Activated CD4-positive, CD25-positive, alpha-beta regulatory T cell (primary cell): Measurements from ENCODE around the gene PROC.
A peak's percentile ranks its signal among the peaks of the same experiment; 100 is the strongest.

Experiments used
- DNase-seq, 4 experiments: peaks; one replicate each; lab custom pipeline; 2025; lab: John Stamatoyannopoulos, UW

The PROC gene

DNA sequence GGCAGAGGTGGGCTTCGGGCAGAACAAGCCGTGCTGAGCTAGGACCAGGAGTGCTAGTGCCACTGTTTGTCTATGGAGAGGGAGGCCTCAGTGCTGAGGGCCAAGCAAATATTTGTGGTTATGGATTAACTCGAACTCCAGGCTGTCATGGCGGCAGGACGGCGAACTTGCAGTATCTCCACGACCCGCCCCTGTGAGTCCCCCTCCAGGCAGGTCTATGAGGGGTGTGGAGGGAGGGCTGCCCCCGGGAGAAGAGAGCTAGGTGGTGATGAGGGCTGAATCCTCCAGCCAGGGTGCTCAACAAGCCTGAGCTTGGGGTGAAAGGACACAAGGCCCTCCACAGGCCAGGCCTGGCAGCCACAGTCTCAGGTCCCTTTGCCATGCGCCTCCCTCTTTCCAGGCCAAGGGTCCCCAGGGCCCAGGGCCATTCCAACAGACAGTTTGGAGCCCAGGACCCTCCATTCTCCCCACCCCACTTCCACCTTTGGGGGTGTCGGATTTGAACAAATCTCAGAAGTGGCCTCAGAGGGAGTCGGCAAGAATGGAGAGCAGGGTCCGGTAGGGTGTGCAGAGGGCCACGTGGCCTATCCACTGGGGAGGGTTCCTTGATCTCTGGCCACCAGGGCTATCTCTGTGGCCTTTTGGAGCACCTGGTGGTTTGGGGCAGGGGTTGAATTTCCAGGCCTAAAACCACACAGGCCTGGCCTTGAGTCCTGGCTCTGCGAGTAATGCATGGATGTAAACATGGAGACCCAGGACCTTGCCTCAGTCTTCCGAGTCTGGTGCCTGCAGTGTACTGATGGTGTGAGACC, at the start of gene PROC:
Gene PROC, plus strand, starts transcription at position 128 of the 812 bp plus-strand sequence. CDS start 1,516 bp downstream, outside the sequence.
- DNase-seq = no peak

DNA sequence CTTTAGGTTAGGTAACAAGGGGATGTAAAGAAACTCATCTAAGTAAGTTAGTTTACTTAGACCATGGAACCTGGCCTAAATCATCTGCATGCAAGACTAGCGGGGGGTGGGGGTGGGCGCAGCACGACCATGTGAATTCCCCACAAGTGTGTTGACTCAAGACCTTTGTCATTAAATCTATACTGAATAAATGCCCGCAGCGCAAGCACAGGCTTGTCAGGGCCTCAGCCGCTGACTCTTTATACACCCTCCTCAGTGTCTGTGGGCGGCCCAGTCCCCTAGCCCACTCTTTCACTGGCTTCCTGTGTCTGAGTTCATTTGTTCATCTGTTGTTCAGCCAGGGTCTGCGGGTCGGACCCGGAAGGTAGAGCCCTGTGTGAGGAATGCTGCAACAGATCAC, 48.2 kb upstream of the PROC start:
- DNase-seq = no peak

DNA sequence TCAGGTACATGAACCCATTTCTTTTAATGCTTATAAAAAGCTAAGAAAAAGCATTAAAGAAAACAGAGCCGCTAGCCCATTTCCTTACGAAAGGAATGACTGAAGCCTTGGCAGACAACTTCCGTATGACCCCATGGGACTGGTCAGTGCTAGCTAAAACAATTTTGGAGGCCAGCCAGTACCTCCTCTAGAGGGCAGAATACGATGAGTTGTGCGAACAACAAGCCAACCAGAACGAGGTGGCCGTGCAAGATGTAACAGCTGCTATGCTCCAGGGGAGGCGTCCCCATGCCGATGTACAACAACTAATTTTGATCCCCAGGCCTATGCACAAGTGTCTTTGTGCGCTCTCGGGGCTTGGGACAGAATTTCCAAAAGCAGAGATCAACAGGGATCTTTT, 47.2 kb upstream of the PROC start:
- DNase-seq = no peak

DNA sequence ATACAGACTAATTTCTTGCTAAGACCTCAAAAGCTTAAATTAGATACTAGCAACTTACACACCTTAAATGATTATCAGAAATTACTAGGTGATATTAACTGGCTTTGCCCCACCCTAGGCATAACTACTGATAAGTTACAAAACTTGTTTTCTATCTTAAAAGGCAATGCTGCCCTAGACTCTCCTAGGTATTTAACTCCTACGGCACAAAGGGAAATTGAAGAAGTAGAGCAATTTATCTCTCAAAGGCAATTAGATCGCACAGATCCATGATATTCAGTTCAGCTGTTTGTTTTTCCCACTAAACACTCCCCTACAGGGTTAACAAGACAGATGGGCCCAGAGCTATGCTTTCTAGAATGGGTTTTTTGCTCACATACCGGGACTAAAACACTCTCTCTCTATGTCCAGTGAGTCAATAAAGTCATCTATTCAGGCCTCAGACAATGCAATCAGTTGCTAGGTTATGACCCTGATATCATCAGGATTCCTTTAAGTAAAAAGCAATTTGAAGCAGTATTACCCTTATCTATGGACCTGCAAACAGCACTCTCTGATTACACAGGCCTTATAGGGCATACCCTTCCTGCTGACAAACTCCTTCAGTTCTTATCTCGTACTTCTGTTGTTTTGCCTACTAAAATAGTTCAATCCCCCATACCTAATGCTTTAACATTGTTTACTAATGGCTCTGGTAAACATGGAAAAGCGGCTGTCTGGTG, 44.7 kb upstream of the PROC start:
- no peak for DNase-seq

DNA sequence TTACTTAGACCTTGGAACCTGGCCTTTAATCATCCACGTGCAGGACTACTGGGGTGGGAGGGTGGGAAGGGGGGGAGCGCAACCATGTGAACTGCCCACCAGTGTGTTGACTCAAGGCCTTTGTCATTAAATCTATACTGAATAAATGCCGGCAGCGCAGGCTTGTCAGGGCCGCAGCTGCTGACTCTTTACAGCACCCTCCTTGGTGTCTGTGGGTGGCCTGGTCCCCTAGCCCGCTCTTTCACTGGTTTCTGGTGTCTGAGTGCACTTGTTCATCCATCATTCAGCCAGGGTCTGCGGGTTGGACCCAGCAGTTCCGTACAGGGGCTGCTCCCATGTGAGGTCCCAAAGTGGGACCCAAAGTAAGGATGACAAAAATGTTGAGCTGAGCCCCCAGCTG, 42.0 kb upstream of the PROC start:
- no peak for DNase-seq

DNA sequence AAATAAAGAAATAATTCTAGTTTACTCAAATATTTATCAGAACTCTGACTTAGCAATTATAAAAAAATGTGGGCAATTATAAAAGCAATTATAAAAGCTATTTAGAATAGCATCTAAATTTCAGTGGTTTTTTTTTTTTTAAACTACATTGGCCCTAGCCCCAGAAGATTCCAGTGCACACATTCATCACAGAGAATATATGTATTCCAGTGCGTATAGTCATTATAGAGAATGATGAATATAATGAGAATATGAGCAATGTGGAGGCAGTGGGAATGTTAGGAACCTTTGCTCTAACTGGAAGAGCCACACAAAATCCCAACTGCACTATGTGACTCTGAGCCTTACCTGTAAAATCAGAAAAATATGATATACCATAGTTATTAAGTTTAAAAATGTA, 41.0 kb upstream of the PROC start:
- DNase-seq = no peak

DNA sequence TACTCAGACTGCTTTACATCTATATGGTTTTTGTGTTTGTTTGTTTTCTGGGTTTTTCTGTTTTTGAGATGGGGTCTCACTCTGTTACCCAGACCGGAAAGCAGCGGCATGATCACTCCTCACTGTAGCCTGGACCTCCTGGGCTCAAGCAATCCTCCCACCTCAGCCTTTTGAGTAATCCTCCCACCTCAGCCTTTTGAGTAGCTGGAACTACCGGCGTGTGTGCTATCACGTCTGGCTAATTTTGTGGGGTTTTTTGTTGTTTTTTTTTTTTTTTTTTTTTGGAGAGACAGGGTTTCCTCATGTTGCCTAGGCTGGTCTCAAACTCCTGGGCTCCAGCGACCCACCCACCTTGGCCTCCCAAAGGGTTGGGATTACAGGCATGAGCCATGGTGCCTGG, 39.5 kb upstream of the PROC start:
- no peak for DNase-seq

DNA sequence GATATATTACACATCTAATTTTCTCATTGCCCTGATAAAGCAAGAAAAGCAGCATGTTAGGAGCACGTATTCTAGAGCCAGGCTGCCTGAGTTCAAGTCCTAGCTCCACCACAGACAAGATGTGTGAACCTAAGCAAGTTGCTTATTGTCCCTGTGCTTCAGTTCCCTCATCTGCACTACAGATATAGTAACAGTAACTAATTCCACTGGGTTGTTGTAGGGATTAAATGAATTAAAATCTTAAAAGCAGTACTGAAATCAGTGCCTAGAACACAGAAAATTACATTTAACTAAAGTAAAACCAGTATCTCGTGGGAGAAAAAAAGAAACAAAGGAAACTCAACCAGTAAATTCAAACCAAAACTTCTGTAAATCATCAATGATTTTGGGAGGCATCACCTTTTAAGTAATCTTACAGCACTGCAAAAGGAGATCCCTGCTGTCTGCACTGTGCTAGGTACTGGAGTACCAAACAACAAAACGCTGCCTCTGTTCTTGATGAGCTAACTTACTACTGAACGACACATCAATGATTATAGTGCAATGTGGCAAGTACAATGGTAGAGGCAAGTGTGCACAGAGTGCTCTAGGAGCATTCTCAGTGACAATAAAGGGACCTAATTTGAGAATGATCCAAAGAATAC, 38.4 kb upstream of the PROC start:
- no peak for DNase-seq

DNA sequence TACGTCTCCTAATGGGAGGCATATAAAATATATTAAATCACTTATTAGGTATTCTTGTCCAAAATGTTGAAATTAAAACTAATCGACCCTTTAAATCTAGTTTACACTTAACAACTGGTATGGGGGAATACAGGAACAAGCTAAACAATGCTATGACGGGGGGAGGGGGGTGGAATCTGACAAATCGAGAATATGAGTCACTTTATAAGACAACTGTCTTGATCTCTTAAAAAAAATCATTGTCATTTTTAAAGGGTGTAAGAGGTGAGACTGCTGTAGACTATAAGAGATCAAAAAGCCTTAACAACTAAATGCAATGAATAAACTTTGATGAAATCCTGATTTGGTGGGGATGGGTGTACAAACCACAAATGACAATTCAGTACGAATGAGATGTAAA, 36.5 kb upstream of the PROC start:
- DNase-seq = no peak

DNA sequence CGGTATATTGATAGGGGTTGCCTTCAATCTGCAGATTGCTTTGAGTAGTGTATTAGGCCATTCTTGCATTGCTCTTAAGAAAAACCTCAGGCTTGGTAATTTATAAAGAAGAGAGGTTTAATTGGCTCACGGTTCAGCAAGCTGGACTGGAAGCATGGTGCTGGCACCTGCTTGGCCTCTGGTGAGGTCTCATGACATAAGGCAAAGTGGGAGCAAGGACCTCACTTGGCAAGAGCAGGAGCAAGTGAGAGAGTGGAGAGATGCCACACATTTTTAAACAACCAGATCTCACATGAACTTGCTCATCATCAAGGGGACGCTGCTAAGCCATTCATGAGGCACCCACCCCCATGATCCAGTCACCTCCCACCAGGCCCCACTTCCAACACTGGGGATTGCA, 35.4 kb upstream of the PROC start:
- DNase-seq = no peak

DNA sequence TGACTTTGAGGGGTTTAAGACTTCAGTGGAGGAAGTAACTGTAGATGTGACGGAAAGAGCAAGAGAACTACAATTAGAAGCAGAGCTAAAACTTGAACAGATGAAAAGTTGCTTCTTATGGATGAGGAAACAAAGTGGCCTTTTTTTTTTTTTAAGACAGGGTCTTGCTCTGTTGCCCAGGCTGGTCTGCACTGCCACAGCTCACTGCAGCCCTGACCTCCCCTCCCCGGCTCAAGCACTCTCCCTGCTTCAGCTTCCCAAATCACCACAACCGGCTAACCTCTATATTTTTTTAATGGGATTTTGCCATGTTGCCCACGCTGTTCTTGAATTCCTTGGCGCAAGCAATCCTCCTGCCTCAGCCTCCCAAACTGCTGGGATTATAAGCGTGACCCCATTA, 33.7 kb upstream of the PROC start:
- DNase-seq = no peak

DNA sequence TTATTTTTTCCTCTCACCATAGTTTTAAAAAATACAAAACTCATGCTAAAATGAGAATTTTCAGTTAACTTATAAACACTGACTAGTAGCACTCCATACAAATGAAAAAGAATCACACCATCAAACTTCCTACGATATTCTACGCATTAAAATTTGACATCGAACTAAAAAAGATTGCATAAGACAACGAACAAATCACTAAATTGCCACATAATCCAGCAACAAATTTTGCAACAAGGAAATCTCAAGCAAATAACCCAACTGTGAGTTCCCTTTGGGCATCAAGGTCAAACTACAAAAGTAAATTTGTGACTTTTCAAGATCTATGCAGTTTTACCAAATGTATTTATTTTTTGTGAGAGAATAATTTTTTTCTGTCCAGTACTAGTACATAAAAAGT, 32.0 kb upstream of the PROC start:
- DNase-seq = no peak

DNA sequence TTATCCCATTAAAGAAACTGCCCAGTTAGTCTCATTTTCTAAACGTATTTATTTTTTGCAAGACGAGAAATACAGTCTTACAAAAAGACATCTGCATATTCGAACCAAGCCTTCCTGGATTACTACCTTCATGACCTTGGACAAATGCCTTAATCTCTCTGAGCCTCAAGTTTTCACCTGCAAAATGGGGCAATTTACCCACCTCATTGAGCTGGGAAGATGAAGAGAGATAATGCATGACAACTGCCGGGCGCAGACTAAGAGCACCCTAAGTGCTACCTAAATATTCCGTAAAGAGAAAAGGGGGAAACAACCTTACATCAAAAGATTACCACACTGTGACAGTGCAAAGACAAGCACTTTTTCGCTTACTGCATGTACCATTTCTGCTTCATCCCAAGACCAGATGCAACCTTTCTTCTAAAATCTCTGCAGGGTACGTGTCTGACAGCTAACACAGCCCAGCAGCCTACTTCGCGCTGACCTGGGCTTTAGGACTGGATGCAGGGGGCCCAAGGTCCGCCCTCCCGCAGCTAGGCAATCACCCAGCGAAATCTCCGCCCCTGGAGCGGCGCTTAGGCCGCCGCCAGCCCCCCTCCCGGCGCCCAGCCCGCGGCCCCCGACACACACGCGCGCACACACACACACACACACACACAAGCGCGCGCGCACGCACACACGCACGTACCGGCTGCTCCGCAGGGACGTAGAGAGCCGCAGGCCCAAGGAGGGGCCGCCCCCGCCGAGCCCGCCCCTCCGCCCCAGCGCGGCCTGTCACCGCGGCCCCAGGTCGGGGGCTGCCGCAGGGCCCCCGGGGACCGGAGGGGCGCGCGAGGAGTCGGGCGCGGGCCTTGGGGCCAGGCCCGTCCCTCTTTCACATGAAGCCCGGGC, 31.2 kb upstream of the PROC start:
- peak; percentile 49 to 78 (median 66) for DNase-seq

DNA sequence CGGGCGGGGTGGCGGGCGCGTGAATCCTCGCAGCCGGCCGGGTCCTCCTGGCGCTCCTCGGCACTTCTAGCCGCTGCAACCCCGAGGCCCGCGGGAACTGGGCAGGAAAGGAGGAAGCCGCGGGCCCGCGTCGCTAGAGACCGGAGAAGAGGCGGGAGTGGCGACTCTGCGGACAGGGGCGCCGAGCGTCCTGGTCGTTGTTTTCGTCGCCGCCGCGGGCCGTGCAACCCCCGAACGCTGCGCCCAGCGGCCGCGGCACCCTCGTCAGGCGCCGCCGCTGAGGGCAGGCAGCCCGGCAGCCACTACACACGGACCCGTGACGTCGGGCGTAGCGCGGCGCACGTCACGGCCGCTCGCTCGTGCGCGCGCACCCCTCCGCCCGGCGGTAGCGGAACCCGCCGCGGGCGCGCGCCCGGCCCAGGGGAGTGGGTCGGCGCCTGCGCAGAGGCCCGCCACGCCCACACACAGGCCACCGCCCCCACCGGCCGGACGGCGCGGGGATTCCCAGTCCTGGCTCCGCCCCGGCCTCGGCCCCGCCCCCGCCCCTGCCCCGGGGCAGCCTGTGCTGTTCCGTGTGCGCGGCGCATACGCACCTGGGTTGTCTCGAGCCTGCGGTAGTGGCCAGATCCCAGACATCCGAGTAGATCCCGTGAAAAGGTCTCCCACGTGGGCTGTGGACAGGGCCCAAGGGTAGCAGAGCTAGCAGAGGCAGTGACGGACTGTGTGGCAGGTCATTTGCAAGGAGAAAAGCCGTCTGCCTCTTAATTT, 30.4 kb upstream of the PROC start, which contains the start of gene MAP3K2:
Gene MAP3K2, minus strand, starts transcription at position 321 of the 768 bp plus-strand sequence. CDS start 44,846 bp downstream, outside the sequence.
- DNase-seq = peak; percentile 92 to 98 (median 93)

DNA sequence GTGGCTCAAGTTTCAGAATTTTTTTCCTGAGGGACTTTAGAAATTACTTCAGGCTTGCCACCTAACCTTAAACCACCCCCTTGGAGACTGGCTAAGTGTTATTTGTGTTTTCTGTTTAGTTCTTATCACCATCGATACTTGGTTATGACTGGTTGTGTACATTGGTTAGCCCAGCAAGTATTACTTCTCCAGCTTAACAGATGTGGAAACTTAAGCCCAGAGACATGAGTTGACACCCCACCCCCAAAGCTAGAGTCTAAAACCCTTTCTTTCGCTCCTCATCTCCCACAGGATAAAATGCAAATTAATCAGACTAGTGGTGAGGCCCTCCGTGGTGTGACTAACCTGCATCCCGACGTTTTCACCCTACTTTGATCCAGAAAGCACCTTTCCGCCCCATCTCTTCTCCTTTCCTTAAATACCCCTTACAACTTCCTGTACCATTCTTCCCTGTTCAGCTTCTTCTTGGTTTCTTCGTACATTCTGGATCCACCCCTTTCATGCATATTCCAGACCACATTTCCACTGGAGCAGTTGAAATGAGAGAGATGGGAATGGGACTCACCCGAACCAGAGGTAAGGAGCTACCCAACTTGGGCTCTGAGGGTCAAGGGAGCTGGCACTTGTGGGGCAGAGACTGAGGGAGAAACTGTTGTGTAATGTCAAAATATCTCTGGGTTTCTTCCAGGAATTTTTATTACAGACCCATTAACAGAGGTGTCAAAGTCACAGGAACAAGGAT, 29.6 kb upstream of the PROC start:
- no peak for DNase-seq

DNA sequence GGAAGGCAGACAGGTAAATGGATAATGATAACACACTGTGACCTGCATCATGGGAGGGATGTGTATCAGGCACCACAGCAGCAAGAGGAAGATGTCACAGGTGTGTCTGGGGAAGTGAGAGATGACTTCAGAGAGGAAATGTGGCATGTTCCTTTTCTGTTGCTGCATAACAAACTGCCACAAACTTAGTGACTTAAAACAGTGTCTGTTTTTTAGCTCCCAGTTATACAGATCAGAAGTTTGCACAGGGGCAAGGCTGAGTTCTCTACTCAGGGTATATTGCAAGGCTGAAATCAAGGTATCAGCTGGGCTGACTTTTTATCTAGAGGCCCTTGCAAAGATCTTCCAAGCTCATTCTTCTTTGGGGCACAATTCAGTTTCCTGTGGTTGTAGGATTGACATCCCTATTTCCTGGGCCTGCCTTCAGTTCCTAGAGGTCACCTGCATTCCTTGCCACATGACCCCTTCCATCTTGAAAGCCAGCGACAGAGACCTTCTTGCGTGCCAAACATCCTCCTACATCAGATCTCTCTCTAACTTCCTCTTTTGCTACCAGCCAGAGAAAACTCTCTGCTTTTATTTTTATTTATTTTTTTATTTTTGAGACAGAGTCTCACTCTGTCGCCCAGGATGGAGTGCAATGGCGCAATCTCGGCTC, 28.3 kb upstream of the PROC start:
- no peak for DNase-seq

DNA sequence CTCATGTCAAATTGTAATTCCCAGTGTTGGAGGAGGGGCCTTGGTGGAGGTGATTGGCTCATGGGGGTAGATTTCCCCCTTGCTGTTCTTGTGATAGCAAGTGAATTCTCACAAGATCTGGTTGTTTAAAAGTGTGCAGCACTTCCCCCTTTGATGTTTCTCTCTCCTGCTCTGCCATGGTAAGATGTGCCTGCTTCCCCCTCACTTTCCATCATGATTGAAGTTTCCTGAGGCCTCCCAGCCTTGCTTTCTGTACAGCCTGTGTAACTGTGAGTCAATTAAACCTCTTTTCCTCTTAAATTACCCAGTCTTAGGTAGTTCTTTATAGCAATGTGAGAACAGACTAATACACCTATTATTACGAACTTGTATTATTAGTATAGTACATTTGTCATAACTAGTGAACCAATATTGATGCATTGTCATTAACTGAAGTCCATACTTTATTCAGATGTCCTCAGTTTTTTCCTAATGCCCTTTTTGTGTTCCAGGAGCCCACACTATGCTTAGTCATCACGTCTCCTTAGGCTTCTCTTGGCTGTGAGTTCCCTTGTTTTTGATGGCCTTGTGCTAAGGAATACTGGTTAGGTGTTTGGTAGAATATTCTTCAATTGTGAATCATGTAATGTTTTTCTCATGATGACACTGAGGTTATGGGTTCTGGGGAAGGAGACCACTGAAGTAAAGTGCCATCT, 25.9 kb upstream of the PROC start:
- no peak for DNase-seq

DNA sequence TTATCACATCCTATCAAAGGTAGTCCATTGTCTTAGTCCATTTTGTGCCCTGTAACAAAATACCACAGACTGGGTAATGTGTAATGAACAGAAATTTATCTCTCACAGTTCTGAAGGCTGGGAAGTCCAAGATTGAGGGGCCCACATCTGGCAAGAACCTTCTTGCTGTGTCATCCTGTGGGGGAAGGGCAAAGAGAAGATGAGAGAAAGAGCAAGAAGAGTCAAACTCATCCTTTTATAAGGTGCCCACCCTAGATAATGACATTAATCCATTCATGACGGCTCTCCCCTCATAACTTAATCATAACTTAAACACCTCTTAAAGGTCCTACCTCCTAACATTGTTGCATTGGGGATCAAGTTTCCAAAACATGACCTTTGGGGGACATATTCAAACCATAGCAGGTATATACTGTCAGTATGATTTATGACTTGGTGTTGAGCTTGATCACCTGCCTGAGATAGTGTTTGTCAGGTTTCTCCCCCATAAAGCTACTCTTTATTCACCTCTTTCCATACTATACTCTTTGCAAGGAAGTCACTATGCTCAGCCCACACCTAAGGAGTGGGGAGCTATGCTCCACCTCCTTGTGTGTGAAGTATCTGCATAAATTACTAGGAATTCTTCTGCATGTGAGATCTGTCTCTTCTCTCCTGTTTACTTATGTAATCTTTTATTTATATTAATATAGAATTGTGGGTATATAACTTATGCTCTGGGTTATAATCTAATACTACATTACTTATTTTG, 25.2 kb upstream of the PROC start:
- DNase-seq = no peak
